ENCODE results near the gene UBIAD1.
"Not testable (repeated sequence)": the region's sequence is repeated elsewhere in the genome, so short reads cannot be mapped to it uniquely, and the experiment has no call there.

Gene UBIAD1

DNA sequence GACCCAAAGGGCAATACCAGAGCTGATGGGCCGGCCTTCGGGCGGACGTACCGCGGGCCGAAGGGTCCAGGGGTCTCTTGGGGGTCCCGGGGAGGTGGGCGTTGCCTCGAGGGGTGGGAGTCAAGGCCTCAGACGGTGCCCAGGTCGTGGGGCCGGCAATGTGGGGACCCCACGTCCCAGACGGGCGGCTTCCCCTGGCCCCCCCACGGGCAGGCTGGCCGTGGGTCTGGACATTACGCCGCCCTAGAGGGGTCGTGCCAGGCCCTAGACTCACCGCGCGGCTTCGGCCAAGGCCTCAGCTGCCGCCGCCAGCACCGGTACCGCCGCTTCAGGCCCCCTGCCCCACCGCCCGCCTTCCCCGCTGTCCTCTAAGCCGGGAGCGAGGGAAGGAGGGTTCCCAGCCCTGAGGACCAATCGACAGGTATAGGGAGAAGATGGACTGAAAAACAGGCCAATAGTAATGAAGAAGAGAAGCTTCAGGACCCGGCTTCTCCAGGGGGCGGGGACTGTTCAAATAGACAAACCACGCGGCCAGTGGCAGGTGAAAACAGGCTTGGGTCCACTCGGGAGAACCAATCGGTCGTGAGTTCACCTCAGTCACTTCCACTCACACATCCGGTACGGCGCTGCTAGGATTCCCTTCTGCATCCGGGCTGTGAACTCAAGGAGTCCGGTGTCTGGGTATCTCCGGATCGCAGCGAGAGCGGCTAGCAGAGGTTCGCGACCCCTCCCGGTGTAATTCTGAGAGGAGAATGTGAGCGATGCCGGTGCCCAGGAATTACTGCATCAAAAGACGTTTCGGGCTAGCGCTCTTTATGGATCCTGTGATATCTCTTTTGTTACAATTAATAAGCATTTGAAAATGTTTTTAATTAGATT, 10.6 kb upstream of the UBIAD1 start, which contains the start of gene MTOR:
Gene MTOR, minus strand, starts transcription at position 381 of the 879 bp plus-strand sequence. CDS start 3,142 bp downstream, outside the sequence.
- TF ChIP-seq, protein P1, sequence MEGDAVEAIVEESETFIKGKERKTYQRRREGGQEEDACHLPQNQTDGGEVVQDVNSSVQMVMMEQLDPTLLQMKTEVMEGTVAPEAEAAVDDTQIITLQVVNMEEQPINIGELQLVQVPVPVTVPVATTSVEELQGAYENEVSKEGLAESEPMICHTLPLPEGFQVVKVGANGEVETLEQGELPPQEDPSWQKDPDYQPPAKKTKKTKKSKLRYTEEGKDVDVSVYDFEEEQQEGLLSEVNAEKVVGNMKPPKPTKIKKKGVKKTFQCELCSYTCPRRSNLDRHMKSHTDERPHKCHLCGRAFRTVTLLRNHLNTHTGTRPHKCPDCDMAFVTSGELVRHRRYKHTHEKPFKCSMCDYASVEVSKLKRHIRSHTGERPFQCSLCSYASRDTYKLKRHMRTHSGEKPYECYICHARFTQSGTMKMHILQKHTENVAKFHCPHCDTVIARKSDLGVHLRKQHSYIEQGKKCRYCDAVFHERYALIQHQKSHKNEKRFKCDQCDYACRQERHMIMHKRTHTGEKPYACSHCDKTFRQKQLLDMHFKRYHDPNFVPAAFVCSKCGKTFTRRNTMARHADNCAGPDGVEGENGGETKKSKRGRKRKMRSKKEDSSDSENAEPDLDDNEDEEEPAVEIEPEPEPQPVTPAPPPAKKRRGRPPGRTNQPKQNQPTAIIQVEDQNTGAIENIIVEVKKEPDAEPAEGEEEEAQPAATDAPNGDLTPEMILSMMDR (IDR thresholded peaks at IDR 0.05; ENCODE audit: control extremely low read depth, extremely low read depth, low read depth, missing control alignments), result no peak
- ChIA-PET POLR2A (interaction anchor here (1.0 to 1.1 kb wide), 2 partner anchors 10 to 14 kb away, joined by 3 to 4 read pairs; partner anchors contain the start of gene UBIAD1), CTCF (interaction anchor here (1.0 to 3.0 kb wide), 8 partner anchors 10 to 381 kb away, joined by 3 to 20 read pairs (median 4); partner anchors contain the start of gene UBIAD1)
- DNase-seq (ENCODE audit: extremely low spot score), result peak; percentile 98

DNA sequence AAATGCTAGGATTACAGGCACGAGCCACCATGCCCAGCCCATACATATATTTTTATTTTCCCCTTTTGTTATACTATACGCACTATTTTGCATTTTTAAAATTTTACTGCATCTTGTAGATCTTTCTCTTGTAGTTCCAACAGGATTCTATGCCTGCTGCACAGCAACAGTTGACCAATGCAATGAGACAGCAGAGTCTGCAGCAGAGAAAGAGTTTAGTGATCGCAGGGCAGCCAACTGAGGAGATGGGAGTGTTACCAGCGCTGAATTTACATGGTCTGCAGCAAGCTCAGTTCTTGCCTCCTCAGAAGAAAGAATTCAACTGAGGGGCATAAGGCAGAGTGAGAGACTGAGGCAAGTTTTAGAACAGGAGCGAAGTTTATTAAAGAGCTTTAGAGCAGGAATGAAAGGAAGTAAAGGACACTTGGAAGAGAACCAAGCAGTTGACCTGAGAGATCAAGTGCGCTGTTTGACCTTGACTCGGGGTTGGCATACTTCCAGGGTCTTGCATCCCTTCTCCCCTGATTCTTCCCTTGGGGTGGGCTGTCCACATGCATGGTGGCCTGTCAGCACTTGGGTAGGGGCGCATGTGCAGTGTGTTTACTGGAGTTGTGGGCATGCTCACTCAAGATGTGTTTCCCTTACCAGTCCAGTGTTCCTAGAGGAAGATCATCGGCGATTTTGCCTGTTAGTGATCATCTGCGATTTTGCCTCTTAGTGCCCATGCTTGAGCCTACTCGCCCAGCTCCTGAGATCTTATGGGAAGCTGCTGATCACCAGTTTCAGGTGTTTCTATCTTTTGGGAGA, 6.5 kb upstream of the UBIAD1 start:
- POLR2A ChIA-PET, result no interaction called here
- DNase-seq (ENCODE audit: extremely low spot score), result no peak
- CTCF ChIA-PET, result interaction anchor here (1.6 kb wide), 1 partner anchor 398 kb away, joined by 3 read pairs; the partner anchor contains the start of gene FBXO6
- TF ChIP-seq, protein P1 (IDR thresholded peaks at IDR 0.05; ENCODE audit: control extremely low read depth, extremely low read depth, low read depth, missing control alignments), result no peak

DNA sequence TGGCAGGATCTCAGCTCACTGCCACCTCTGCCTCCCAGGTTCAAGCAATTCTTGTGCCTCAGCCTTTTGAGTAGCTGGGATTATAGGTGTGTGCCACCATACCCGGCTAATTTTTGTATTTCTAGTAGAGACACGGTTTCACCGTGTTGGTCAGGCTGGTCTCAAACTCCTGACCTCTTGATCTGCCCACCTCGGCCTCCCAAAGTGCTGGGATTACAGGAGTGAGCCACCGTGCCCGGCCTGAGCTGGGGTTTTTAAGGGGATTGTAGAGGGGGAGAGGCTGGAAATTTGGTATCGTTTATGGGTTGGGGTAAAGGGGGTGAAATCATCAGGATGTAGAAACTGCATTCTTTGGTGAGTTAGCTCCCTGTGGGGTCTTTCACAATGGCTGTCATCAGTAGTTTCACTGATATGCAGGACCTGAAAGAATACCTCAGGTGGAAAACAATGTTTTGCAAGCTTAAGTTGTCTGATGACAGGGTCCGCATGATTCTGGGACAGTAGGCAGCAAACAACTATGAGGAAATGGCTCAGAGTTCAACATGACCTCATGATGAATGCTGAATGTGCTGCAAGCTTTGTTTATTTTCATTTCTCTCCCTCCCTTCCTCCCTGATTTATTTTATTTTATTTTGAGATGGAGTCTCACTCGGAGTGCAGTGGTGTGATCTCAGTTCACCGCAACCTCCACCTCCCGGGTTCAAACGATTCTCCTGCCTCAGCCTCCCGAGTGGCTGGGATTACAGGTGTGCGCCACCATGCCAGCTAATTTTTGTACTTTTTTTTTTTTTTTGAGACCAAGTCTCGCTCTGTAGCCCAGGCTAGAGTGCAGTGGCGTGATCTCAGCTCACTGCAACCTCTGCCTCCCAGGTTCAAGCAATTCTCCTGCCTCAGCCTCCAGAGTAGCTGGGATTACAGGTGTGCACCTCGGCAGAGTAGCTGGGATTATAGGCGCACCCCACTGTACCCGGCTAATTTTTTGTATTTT, 5.4 kb upstream of the UBIAD1 start:
- ChIA-PET CTCF (interaction anchor here (1.2 to 1.6 kb wide), 3 partner anchors 26 to 397 kb away, joined by 3 read pairs; partner anchors contain the start of genes FBXO6 and SRM), POLR2A (interaction anchor here (0.6 kb wide), 1 partner anchor 530 kb away, joined by 5 read pairs; no protein-coding TSS in a partner anchor)
- DNase-seq (ENCODE audit: extremely low spot score), result not testable (repeated sequence)

DNA sequence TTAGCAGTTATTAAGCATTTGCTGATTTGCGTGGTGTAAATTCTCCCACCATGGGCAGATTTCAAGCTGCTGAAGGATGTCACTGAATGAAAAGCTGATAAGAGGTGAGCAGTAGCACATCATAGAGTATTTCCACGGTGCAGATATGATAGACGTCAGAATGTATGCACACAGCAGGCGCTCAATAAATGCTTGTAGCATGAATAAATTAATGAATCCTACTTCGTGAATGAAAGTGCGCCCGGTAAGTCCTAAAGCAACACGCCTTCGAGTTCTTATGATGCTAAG, 510 bp upstream of the UBIAD1 start:
- TF ChIP-seq, protein P1 (IDR thresholded peaks at IDR 0.05; ENCODE audit: control extremely low read depth, extremely low read depth, low read depth, missing control alignments), result no peak
- ChIA-PET POLR2A (interaction anchor here (0.7 to 1.2 kb wide), 2 partner anchors 10 to 298 kb away, joined by 3 to 4 read pairs; partner anchors contain the start of gene MTOR), CTCF (interaction anchor here (1.0 to 3.0 kb wide), 3 partner anchors 11 to 31 kb away, joined by 3 to 10 read pairs (median 6); partner anchors contain the start of gene MTOR)
- no peak for DNase-seq (ENCODE audit: extremely low spot score)

DNA sequence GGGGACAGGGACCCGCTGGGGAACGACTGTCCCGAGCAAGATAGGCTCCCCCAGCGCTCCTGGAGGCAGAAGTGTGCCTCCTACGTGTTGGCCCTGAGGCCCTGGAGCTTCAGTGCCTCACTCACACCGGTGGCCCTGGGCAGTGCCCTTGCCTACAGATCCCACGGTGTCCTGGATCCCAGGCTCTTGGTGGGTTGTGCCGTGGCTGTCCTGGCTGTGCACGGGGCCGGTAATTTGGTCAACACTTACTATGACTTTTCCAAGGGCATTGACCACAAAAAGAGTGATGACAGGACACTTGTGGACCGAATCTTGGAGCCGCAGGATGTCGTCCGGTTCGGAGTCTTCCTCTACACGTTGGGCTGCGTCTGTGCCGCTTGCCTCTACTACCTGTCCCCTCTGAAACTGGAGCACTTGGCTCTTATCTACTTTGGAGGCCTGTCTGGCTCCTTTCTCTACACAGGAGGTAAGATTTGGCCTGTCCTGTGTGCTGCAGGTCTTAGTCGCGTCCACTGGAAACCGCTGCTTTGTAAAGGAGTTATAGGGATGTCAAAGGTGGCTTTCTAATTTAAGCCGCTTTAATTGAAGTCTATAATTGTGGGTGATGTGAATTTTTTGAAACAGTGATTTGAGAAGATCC, 717 bp downstream of the UBIAD1 start:
- ChIA-PET POLR2A (no interaction called here), CTCF (interaction anchor here (1.0 to 3.0 kb wide), 3 partner anchors 9 to 32 kb away, joined by 3 to 10 read pairs (median 5); no protein-coding TSS in a partner anchor)
- no peak for DNase-seq (ENCODE audit: extremely low spot score)

More for the DNA sequence above, 717 bp downstream of the UBIAD1 start:
- TF ChIP-seq, protein P1 (IDR thresholded peaks at IDR 0.05; ENCODE audit: control extremely low read depth, extremely low read depth, low read depth, missing control alignments), result no peak

All from GM10248 (cell line).